Central memory CD4-positive, alpha-beta T cell (primary cell): ENCODE data around the gene CCDC70.
"Not testable (repeated sequence)": the region's sequence is repeated elsewhere in the genome, so short reads cannot be mapped to it uniquely, and the experiment has no call there.

Experiments
- DNase-seq: peaks from one replicate; pipeline ENCODE4 v3.0.0; 2022
- total RNA-seq, 3 experiments: gene quantifications; one replicate each; lab custom pipeline; 2026; lab: John Stamatoyannopoulos, UW

CCDC70 gene
- 0 reads per million in 3 experiments for total RNA-seq

DNA sequence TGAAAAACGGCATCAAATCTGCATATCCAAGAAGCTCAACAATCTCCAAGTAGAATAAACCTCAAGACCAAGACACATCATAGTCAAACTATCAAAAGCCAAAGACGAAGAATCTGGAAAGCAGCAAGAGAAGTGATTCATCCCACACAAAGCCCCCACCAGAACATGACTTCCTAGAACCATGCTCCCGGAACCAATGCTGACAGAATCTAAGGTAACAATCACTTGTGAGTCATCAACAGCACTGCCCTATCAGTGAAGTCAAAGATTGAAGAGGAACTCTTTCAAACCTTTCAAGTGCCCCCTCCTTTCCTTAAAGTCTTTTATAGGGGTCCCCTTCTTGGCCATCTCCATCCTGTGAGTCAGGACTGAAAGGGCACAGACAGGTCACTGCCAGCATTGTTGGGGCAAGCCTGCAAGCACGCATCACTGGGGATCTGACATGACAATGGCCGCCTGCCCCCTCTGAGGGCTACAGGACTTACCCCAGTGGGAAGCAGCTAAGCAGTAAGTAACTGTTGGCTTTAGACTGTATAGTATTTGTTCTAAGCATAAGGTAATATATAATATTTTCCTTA, at the start of gene CCDC70:
Gene CCDC70, plus strand, starts transcription at position 247 of the 578 bp plus-strand sequence. CDS start 3,443 bp downstream, outside the sequence.
- no peak for DNase-seq

GRCh38 chr13:51814071-51814470, 47.7 kb upstream of the CCDC70 start:
- no peak for DNase-seq

- peak; percentile 71 for DNase-seq
Observed at GRCh38 chr13:51814825-51815650, 46.7 kb upstream of the CCDC70 start.

DNA sequence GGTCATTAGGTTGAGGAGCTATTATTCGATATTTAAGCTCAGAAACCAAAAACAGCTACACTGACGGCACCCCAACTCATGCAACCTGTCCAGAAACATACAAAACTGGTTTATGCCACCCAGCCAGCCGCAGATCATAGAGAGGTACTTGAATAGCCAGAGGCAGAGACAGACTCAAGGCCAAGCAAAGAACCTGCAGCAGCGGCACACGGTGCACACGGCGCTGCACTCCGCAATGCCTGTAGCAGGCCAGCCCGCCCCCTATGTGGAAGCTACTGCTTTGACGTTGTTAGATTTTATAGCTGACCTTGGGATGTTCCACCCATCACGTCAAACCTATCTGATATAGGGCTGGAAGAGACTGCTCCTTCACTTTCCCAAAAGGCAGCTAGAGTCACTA, 45.9 kb upstream of the CCDC70 start:
- no peak for DNase-seq

DNA sequence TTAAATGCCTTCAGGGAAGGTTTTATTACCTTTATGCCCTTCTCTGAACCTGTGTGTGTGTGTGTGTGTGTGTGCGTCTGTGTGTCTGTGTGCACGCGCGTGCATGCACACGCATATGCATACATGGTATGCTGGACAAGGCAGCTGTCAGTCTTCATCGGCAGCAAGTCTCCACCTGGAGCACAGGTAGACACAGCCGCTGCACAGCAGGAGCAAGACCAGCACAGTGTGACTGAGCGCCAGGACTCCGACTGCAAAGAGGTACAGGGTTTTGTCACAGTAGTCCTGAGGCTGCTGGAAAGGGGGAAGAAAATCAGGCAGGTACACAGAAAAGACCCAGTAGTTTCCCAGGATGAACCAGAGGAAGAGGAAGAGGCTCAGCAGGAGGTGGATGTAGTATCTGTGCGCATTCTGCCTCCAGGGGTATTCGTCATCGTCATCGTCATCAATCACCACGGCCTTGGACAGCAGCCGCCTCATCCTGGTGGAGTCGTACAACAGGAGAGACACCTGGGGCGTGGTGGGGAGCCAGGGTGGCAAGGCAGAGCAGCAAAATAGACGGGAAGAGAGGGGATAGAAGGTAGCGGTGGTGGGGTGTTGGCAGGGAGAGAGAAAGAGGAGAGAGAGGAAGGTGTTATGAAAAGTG, 45.0 kb upstream of the CCDC70 start:
- DNase-seq = no peak

DNA sequence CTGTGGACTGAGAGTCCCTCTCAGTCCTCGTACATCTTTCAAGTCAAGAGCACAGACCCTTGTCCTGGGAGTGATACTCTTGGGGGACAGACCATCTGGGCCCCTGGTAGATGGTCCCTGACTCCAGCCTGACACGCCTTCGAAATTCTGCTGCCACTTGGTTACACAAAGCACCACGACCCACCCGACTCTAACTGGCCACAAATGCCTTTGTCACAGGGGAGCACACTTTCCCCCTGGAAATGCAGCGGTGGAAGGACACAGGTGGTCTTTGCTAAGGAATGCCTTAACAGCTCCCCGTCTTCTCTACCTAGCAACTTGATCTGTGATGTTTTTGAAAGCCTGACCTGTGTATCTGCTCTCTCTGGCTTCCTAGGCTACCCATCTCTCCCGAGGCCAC, 44.1 kb upstream of the CCDC70 start:
- no peak for DNase-seq

GRCh38 chr13:51818276-51818675, 43.5 kb upstream of the CCDC70 start:
- DNase-seq = no peak

DNA sequence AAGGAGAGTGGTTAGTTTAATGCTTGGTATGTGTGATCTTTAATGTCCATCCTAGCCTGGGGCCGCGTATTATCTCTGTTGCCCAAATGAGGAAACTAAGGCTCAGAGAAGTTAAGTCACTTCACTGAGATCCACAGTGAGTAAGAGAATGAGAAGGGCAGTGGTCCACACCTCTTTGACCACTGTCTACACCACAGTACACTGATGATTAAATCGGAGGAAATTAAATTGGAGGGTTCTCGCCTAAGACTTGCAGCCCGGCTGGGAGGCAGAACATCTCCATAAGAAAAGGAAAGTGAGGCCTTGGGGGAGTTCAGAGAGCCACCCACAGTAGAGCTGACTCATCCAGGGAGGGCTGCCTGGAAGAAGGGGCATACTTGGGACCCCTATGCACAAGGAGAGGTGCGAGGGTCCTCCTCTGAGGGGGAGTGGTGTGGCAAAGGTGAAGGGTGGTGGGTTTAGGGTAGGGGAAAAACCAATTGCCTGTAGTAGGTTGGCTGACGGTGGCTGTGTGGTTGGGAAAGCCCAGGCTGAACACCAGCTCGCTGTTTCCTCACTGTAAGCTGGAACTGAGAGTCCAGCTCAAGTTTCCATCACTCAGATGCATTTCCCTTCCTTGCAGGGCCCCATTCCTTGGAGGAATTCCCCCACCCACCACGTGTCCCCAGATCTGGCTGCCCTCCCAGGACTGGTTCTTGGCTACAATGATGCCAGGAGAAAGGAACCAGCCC, 42.8 kb upstream of the CCDC70 start:
- no peak for DNase-seq

DNA sequence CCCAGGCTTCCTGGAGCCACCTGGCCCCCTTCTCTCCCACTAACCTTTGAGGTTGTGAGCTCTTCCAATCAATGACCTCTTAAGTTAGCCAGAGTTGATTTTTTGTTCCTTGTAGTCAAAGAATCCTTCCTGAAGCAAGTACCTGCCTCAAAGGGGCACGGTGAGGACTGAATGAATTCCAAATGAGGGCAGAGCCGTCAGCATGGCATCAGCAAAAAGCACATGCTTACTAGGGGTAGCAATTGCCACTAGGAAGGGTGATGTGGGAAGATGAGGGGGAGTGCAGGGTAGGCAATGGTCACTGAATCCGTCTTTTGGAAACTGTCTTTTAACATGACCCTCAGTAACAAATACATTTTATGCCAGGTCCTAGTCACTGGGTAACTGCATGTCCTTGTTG, 42.2 kb upstream of the CCDC70 start:
- DNase-seq = no peak

GRCh38 chr13:51820016-51820597, 41.7 kb upstream of the CCDC70 start:
- DNase-seq = no peak

- DNase-seq = peak; percentile 61
Observed at GRCh38 chr13:51821606-51822005, 40.2 kb upstream of the CCDC70 start.

DNA sequence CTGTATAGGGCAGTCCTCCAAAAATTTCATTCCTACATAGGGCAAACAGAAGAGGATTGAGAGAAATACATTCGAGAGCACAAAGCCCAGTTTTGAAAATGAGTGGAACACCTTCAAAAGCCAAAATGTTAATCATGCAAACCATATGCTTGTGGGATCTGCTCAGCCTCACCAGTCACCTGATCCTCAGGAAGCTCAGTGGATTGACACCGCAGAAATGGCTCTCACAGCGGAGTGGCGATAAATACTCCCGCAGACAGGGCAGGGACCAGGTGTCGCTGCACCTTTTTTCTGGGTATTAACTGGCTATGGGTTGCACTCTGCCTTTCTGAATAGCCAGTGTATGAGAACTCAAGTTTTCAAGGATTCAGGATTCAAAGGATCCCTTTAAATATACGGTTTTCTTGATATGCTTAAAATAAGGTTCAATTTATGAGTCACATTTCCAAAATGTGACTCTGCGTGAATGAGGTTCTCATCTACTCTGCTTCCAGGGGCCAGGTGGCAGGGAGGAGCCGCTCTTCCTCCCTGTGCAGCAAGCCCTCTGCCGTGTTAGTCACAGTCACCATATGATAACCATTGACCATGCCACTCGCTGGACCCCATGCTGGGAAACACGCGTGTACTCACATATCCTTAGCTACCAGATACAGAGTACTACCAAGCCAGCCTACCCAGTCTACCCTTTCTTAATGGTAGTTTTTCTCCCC, 39.5 kb upstream of the CCDC70 start:
- peak; percentile 39 for DNase-seq

GRCh38 chr13:51823359-51823758, 38.4 kb upstream of the CCDC70 start:
- DNase-seq = no peak

DNA sequence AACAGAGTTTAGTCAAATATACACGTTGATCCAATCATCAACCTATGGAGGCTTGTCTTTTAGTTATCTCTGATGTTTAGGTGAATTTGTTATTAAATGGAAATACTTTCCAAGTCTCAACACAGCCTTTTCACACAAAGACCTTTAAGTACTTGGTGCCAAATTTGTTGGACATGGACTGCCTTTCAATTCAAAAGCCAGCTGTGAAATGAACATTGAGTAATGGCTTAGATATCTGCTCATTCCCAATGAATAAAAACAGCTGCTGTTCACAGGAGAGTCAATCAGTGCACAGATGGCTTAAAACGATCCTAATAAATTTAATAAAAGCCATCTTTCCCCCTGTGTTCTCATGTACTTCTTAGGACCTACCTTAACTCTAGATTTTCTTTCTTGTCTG, 37.9 kb upstream of the CCDC70 start:
- DNase-seq = no peak

DNA sequence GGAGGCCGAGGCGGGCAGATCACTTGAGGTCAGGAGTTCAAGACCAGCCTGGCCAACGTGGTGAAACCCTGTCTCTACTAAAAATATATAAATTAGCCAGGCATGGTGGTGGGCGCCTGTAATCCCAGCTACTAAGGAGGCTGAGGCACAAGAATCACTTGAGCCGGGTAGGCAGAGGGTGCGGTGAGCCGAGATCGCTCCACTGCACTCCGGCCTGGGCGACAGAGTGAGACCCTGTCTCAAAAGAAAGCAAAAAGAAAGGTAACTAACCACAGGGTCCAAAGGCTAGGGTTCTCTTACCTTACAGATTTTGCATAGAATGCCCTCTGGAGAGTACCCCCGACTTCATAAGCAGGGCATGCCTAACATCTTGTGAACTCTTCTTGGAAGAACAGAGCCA, 37.1 kb upstream of the CCDC70 start:
- not testable (repeated sequence) for DNase-seq

DNA sequence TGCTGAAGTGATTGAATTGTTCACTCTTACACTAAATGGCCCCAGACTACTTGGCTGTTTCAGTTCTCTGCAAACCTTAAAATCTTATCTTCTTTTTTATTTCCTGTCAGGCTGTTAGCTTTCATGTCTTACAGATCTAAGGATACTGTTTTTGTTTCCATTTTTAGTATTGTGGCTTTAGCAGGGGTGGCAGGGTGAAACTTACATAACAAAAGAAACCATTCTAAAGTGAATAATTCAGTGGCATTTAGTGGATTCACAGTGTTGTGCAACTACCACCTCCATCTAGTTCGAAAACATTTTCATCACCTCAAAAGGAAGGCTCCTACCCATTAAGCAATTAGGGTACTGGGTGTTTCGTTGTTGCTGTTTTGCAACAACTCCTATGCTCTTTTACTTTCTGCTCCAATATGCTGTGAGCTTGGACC, 36.6 kb upstream of the CCDC70 start:
- DNase-seq = peak; percentile 78

DNA sequence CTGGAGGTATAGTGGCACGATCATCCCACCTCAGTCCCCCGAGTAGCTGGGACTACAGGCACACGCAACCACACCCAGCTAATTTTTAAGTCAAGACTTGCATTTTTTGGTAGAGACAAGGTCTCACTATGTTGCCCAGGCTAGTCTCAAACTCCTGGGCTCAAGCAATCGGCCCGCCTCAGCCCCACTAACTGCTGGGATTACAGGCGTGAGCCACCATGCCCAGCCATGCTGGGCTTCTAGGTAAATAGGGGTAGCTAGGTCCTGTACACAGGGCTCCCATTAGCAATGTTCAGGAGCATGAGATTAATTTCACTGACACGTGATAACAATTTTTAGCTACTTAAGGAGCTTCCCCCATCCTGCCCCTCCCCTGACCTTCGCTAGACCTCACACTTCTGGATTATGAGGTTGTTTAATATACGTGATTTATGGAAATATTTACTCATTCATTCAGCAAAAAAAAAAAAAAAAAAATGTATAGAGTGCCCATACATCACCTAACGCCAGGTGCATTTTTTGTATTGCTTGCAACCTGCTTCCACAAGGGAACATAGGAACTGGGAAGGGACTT, 36.0 kb upstream of the CCDC70 start:
- no peak for DNase-seq

DNA sequence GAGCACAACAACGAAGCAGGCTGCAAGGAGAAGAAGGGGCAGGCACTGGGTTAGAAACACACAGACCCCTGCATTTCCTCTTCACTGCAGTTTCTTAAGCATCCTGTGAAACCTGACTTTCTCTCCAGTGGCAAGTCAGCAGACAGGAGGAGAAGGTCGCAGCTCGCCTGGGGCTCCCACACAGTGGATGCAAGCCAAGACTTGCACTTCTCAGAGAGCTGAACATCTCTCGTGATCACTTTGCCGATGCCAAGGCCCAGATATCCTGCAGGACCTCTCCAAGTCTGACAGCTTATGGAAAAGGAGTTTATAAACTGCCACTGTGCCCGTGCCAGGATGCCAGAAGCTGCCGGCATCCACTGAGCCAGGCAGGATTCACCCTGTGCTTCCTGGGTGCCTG, 35.2 kb upstream of the CCDC70 start:
- DNase-seq = no peak

GRCh38 chr13:51827254-51827653, 34.5 kb upstream of the CCDC70 start:
- no peak for DNase-seq

DNA sequence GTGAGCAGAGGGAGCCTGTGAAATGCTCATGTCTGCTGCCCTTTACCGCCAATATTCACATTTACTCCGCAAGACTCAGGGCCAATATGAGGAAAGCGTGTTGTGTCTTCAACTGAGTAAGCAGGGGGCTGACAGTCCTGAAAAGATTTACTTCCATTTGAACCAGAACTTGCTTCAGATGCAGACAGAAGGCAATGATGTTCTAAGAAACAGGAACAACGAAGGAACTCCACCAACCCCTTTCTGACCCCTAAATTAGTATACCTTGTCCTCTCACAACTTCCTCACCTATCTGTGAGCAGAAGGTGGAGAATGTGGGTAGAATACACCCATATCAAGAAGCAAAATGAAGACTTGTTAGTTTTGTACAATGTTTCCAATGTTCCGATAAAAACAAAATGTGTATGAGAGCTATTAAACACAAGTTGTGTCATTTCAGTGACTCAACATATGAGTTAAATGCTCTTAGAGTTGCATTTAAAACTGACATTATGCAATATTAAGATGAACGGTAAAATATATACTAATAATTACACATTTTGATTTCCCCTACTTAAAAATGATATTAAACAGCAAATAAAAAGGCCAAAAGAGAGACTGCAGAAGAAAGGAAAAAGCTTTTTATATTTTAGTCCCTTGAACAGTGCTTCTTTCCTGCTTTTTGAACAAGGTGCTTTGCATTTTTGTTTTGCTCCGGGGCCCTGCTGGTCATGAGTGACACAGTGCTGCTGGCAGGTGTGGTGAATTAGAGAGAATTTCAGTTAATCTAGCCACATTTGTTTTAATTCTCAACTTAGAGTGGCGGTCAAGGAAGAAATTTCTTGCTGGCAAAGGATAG, 32.8 kb upstream of the CCDC70 start:
- DNase-seq = no peak

DNA sequence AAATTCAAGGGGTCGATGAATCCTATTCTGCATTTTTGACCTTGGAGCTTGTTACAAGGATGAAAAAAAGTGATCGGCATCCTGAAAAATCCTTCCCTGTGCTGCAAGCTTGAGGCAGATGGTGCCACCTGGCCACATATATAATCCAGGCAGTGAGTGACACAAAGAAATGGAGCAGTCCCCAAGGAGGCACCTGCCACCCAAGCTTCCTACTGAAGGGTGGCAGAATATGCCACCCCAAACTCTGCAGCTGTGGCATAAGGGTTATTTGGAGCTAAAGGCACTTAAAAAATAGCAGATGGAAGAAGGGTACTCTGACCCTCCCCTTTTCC, 32.2 kb upstream of the CCDC70 start:
- DNase-seq = no peak
